OCI-LY3 (cell line): ENCODE measurements around the gene SCUBE3.

Experiments used
- EZH2phosphoT487 ChIP-seq: fragments of 200-600 bp; shearing (Covaris generic); IDR thresholded peaks from 2 replicates; pipeline ENCODE4 v1.6.1; 2018; ENCODE audit warnings: antibody characterized with exemption, mixed run types, low read depth
- TF ChIP-seq, protein P1 (sequence below): fragments of 200-600, 300-600 bp; sonication (generic); IDR thresholded peaks from 2 replicates; pipeline ENCODE4 v1.5.1; 2014; ENCODE audit warnings: antibody characterized with exemption, low read length, low read depth

DNA sequence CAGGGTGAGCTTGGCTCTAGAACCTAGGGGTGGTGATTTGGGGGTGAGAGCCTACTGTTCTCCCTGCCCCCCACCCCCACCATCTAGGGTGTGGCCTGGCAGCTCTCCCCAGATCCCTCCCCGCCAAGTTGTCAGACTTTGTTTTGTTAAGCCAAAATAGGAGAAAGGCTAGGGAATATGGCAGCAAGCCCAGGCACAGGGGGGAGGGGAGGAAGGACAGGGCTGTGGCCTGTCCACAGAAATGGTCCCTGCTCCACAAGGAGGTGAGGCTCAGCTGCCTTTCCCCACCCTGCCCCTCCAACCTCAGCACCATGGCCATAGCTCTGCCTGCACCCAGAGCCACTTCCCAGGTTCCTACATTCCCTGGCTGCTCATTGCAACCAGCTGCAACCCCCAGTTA lies 17.2 kb downstream of the SCUBE3 start:
- TF ChIP-seq, protein P1, sequence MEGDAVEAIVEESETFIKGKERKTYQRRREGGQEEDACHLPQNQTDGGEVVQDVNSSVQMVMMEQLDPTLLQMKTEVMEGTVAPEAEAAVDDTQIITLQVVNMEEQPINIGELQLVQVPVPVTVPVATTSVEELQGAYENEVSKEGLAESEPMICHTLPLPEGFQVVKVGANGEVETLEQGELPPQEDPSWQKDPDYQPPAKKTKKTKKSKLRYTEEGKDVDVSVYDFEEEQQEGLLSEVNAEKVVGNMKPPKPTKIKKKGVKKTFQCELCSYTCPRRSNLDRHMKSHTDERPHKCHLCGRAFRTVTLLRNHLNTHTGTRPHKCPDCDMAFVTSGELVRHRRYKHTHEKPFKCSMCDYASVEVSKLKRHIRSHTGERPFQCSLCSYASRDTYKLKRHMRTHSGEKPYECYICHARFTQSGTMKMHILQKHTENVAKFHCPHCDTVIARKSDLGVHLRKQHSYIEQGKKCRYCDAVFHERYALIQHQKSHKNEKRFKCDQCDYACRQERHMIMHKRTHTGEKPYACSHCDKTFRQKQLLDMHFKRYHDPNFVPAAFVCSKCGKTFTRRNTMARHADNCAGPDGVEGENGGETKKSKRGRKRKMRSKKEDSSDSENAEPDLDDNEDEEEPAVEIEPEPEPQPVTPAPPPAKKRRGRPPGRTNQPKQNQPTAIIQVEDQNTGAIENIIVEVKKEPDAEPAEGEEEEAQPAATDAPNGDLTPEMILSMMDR: no peak
- TF ChIP-seq EZH2phosphoT487: no peak
